Neural cell (in vitro differentiated cells): ENCODE data around the gene ELN. TPM values are rescaled to one million over a fixed set of nuclear protein-coding genes. Genes with fewer than 3 reads are reported as not detected.

ENCODE experiments used
- H2AFZ ChIP-seq: fragments of 200-600, 300-800 bp; sonication (generic), shearing (Covaris generic); 2 replicates; pipeline ENCODE4 v1.6.0; 2014; ENCODE audit warnings: low read depth, mild to moderate bottlenecking, antibody characterized with exemption, low read length, moderate library complexity
- H3F3A ChIP-seq: fragments of 200-600 bp; shearing (Covaris generic); 2 replicates; pipeline ENCODE4 v1.6.1; 2016; ENCODE audit warnings: mild to moderate bottlenecking, moderate library complexity, mixed read lengths, antibody characterized with exemption, low read length; ENCODE audit not compliant: insufficient read depth, poor library complexity, severe bottlenecking
- H3K27ac ChIP-seq: fragments of 200-600, 300-800 bp; sonication (generic), shearing (Covaris generic); 2 replicates; pipeline ENCODE4 v1.5.1; 2014; ENCODE audit warnings: mild to moderate bottlenecking, low read length, moderate library complexity
- H3K27me3 ChIP-seq: fragments of 300-800, 200-600 bp; sonication (generic), shearing (Covaris generic); 2 replicates; pipeline ENCODE4 v1.6.0; 2014; ENCODE audit warnings: mild to moderate bottlenecking, low read depth, low read length, moderate library complexity; ENCODE audit not compliant: insufficient read depth
- H3K36me3 ChIP-seq: fragments of 300-800, 200-600 bp; sonication (generic), shearing (Covaris generic); 2 replicates; pipeline ENCODE4 v1.5.1; 2014; ENCODE audit warnings: mild to moderate bottlenecking, antibody characterized with exemption, low read length, moderate library complexity; ENCODE audit not compliant: insufficient read depth
- H3K4me2 ChIP-seq: fragments of 300-800, 200-600 bp; sonication (generic), shearing (Covaris generic); 2 replicates; pipeline ENCODE4 v1.6.0; 2014; ENCODE audit warnings: mild to moderate bottlenecking, low read length
- H3K4me3 ChIP-seq: fragments of 300-800, 200-600 bp; sonication (generic), shearing (Covaris generic); 2 replicates; pipeline ENCODE4 v1.5.1; 2014; ENCODE audit warnings: mild to moderate bottlenecking, low read length, moderate library complexity
- H3K79me2 ChIP-seq: fragments of 200-600 bp; shearing (Covaris generic); replicated peaks from 2 replicates; pipeline ENCODE4 v1.6.0; 2014; ENCODE audit warnings: mild to moderate bottlenecking, low read length, moderate library complexity; ENCODE audit not compliant: insufficient read depth
- H3K9ac ChIP-seq: fragments of 300-800, 200-600 bp; sonication (generic), shearing (Covaris generic); 2 replicates; pipeline ENCODE4 v1.6.1; 2016; ENCODE audit warnings: mild to moderate bottlenecking, low read length, mixed read lengths
- H3K9me2 ChIP-seq: fragments of 200-600 bp; shearing (Covaris generic); 2 replicates; pipeline ENCODE4 v1.6.1; 2016; ENCODE audit warnings: mild to moderate bottlenecking, low read length, mixed read lengths; ENCODE audit not compliant: insufficient read depth
- H3K9me3 ChIP-seq: fragments of 200-600, 300-800 bp; sonication (generic), shearing (Covaris generic); 2 replicates; pipeline ENCODE4 v1.6.1; 2016; ENCODE audit warnings: mild to moderate bottlenecking, mixed run types, low read length, moderate library complexity, mixed read lengths
- H4K20me1 ChIP-seq: fragments of 200-600 bp; shearing (Covaris generic); 2 replicates; pipeline ENCODE4 v1.6.1; 2016; ENCODE audit warnings: mild to moderate bottlenecking, mixed run types; ENCODE audit not compliant: insufficient read depth
- EP300 ChIP-seq: fragments of 450-650 bp; conservative IDR thresholded peaks from 2 replicates; pipeline ENCODE4 v1.6.1; 2014; ENCODE audit warnings: antibody characterized with exemption, mild to moderate bottlenecking, moderate library complexity; ENCODE audit not compliant: poor library complexity, severe bottlenecking
- EZH2 ChIP-seq: fragments of 200-600, 300-800 bp; shearing (Covaris generic), sonication (generic); IDR thresholded peaks from 2 replicates; pipeline ENCODE4 v1.6.1; 2014; ENCODE audit warnings: antibody characterized with exemption, low read length, borderline replicate concordance, mild to moderate bottlenecking; ENCODE audit not compliant: insufficient read depth, poor library complexity, severe bottlenecking
- MXI1 ChIP-seq: fragments of 450-650 bp; conservative IDR thresholded peaks from 2 replicates; pipeline ENCODE4 v1.6.1; 2014; ENCODE audit warnings: antibody characterized with exemption, mild to moderate bottlenecking; ENCODE audit not compliant: poor library complexity, severe bottlenecking
- POLR2AphosphoS5 ChIP-seq: IDR thresholded peaks from 2 replicates; pipeline ENCODE4 v1.6.1; 2012
- RAD21 ChIP-seq: fragments of 450-650 bp; conservative IDR thresholded peaks from 2 replicates; pipeline ENCODE4 v1.6.1; 2014; ENCODE audit warnings: antibody characterized with exemption, mild to moderate bottlenecking, moderate library complexity
- SMC3 ChIP-seq: fragments of 450-650 bp; conservative IDR thresholded peaks from 2 replicates; pipeline ENCODE4 v1.6.1; 2014; ENCODE audit warnings: antibody characterized with exemption, mild to moderate bottlenecking, moderate library complexity; ENCODE audit not compliant: poor library complexity
- TAF1 ChIP-seq: IDR thresholded peaks from 2 replicates; pipeline ENCODE4 v1.6.1; 2012; ENCODE audit warnings: low read depth
- polyA plus RNA-seq: library from polyadenylated mRNA; depleted of rRNA; stranded (reverse); fragments of >200 nt; gene quantifications from 2 replicates; pipeline ENCODE4 v1.2.3, GENCODE V29; 2014
- TF ChIP-seq, protein P1 (sequence below): IDR thresholded peaks from 2 replicates; pipeline ENCODE4 v1.6.1; 2012; ENCODE audit warnings: borderline replicate concordance
- TF ChIP-seq, protein P2 (sequence below): fragments of 450-650 bp; IDR thresholded peaks from 2 replicates; pipeline ENCODE4 v1.5.1; 2014; ENCODE audit warnings: antibody characterized with exemption, mild to moderate bottlenecking, moderate library complexity; ENCODE audit not compliant: poor library complexity, severe bottlenecking

The ELN gene
- polyA plus RNA-seq, 1 donor from 2014 or later: not detected

DNA sequence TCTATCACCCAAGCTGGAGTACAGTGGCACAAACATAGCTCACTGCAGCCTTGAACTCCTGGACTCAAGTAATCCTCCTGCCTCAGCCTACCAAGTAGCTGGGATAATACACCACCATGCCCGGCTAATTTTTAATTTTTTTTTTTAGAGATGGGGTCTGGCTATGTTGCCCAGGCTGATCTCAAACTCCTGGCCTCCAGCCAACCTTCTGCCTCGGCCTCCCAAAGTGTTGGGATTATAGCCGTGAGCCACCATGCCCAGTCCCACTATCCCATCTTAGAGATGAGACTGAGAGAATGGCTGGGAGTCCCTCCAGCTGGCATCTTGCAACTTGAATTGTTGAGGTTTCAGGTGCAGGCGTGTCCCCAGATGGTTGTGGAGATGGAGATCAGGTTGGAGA, 40.7 kb upstream of the ELN start:
- Histone ChIP-seq H3K79me2 (no peaks in the 10 kb centered on the region), H3K36me3 (no peaks in the 10 kb centered on the region), H3K9me2 (no peaks in the 10 kb centered on the region), H3K4me3 (no peak overlapping the region), H3K4me2 (no peak overlapping the region), H3K27me3 (no peaks in the 10 kb centered on the region), H4K20me1 (no peaks in the 10 kb centered on the region), H2AFZ (no peak overlapping the region), H3K27ac (no peak overlapping the region), H3K9me3 (no peaks in the 10 kb centered on the region), H3K9ac (no peak overlapping the region), H3F3A (no peaks in the 10 kb centered on the region)
- TF ChIP-seq, protein P1, sequence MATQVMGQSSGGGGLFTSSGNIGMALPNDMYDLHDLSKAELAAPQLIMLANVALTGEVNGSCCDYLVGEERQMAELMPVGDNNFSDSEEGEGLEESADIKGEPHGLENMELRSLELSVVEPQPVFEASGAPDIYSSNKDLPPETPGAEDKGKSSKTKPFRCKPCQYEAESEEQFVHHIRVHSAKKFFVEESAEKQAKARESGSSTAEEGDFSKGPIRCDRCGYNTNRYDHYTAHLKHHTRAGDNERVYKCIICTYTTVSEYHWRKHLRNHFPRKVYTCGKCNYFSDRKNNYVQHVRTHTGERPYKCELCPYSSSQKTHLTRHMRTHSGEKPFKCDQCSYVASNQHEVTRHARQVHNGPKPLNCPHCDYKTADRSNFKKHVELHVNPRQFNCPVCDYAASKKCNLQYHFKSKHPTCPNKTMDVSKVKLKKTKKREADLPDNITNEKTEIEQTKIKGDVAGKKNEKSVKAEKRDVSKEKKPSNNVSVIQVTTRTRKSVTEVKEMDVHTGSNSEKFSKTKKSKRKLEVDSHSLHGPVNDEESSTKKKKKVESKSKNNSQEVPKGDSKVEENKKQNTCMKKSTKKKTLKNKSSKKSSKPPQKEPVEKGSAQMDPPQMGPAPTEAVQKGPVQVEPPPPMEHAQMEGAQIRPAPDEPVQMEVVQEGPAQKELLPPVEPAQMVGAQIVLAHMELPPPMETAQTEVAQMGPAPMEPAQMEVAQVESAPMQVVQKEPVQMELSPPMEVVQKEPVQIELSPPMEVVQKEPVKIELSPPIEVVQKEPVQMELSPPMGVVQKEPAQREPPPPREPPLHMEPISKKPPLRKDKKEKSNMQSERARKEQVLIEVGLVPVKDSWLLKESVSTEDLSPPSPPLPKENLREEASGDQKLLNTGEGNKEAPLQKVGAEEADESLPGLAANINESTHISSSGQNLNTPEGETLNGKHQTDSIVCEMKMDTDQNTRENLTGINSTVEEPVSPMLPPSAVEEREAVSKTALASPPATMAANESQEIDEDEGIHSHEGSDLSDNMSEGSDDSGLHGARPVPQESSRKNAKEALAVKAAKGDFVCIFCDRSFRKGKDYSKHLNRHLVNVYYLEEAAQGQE: no peak
- TF ChIP-seq SMC3: no peak
- no peak for TF ChIP-seq POLR2AphosphoS5
- TF ChIP-seq MXI1: no peak
- no peak for TF ChIP-seq EP300
- no peak for TF ChIP-seq EZH2
- TF ChIP-seq RAD21: no peak
- no peak for TF ChIP-seq TAF1
- TF ChIP-seq, protein P2, sequence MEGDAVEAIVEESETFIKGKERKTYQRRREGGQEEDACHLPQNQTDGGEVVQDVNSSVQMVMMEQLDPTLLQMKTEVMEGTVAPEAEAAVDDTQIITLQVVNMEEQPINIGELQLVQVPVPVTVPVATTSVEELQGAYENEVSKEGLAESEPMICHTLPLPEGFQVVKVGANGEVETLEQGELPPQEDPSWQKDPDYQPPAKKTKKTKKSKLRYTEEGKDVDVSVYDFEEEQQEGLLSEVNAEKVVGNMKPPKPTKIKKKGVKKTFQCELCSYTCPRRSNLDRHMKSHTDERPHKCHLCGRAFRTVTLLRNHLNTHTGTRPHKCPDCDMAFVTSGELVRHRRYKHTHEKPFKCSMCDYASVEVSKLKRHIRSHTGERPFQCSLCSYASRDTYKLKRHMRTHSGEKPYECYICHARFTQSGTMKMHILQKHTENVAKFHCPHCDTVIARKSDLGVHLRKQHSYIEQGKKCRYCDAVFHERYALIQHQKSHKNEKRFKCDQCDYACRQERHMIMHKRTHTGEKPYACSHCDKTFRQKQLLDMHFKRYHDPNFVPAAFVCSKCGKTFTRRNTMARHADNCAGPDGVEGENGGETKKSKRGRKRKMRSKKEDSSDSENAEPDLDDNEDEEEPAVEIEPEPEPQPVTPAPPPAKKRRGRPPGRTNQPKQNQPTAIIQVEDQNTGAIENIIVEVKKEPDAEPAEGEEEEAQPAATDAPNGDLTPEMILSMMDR: no peak

DNA sequence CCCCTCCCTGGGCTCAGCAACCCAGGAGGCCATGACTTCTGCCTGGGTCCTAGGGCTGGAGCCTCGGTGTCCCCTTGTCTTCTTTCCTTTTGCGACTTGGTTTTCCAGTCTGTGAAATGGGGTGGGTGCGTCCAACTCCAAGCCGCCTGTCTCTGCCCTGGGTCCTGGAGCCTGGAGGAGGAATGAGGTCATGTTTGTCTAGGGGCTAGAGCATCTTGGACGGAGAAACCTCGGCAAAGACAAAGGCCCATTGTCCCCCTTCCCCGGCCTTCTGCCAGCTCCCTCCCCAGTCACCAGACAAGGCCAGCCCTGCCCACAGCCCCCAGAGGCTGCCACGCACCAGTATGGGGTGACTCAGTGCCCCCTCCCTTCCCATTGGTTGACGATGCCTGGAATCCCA, 39.8 kb upstream of the ELN start:
- Histone ChIP-seq H3K9ac (no peak overlapping the region), H3K27ac (no peak overlapping the region)

More for the DNA sequence above, 39.8 kb upstream of the ELN start:
- Histone ChIP-seq H3K4me3 (no peak overlapping the region), H3K4me2 (no peak overlapping the region), H2AFZ (no peak overlapping the region), H4K20me1 (no peaks in the 10 kb centered on the region), H3K79me2 (no peaks in the 10 kb centered on the region), H3K9me3 (no peaks in the 10 kb centered on the region), H3K9me2 (no peaks in the 10 kb centered on the region), H3F3A (no peaks in the 10 kb centered on the region), H3K36me3 (no peaks in the 10 kb centered on the region), H3K27me3 (no peaks in the 10 kb centered on the region)
- TF ChIP-seq TAF1: no peak
- no peak for TF ChIP-seq POLR2AphosphoS5
- TF ChIP-seq EP300: no peak
- no peak for TF ChIP-seq RAD21
- TF ChIP-seq EZH2: no peak
- TF ChIP-seq SMC3: no peak
- TF ChIP-seq MXI1: no peak
- TF ChIP-seq, protein P1: no peak
- TF ChIP-seq, protein P2: no peak
